ENCODE data around the gene HPCAL1. TPM values are rescaled to one million over a fixed set of nuclear protein-coding genes. Genes with fewer than 3 reads are reported as not detected.

The HPCAL1 gene
- total RNA-seq, 1 donor from 2014 or later: 160 TPM

DNA sequence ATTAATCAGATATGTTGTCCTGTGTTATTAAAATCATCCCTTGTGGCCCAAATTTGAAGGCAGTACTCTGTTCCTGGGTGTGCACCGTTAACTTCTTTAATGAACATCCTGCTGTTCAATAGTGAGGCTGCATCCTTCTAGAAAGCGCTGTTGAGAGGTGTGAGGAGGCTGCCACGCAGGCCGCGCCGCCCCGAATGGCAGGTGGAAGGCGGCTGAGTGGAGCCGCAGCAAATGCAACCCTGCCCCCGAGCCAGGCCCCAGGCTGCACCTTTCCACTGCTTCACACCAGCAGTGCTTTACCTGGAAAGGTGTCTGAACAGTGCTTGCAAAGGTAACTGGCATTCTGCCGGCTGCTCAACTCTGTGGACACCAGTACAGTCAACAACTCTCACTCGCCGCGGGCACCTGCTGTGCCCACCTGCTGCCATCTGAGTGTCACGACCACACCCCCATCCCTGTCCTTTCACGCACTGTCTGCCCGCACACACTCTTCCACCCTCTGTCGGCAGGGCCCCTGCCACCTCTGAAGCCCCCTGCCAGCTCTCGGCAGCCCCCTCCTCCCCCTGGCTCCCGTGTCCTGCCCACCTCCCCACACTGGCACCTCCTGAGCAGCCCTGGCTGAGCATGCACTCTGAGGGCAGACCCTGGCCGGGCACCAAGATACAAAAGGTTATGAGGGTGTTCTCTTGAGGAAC is 74.5 kb downstream of the HPCAL1 start:
- TF ChIP-seq, protein P1, sequence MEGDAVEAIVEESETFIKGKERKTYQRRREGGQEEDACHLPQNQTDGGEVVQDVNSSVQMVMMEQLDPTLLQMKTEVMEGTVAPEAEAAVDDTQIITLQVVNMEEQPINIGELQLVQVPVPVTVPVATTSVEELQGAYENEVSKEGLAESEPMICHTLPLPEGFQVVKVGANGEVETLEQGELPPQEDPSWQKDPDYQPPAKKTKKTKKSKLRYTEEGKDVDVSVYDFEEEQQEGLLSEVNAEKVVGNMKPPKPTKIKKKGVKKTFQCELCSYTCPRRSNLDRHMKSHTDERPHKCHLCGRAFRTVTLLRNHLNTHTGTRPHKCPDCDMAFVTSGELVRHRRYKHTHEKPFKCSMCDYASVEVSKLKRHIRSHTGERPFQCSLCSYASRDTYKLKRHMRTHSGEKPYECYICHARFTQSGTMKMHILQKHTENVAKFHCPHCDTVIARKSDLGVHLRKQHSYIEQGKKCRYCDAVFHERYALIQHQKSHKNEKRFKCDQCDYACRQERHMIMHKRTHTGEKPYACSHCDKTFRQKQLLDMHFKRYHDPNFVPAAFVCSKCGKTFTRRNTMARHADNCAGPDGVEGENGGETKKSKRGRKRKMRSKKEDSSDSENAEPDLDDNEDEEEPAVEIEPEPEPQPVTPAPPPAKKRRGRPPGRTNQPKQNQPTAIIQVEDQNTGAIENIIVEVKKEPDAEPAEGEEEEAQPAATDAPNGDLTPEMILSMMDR (IDR thresholded peaks at IDR 0.05): no peak
- DNase-seq: no peak
- Histone ChIP-seq H3K4me3 (no peak overlapping the region), H3K4me1 (peaks cover 37% of the 10 kb centered on the region), H3K36me3 (peaks cover 4% of the 10 kb centered on the region), H3K9me3 (no peaks in the 10 kb centered on the region), H3K27ac (no peak overlapping the region), H3K27me3 (no peaks in the 10 kb centered on the region)
- ATAC-seq: no peak
- intact Hi-C loops (cut with DNase I): no loop called here

DNA sequence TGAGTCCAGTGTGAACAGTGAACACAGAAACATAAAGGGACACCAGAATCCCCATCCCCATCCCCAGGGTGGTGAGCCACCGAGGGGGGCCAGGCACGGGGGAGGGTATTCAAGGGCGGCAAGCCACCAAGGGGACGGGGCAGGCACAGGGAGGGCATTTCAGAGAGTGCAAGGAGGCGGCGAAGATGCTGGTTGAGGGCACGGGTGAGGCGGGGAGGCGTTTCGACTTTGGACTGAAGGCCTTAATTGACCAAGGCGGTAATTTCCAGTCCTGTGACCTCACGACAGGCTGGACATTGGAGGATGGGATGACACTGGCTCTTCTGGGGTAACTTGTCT is 75.0 kb downstream of the HPCAL1 start:
- intact Hi-C loops (cut with DNase I): no loop called here
- H3K4me3 ChIP-seq: no peak overlapping the region
- no peaks in the 10 kb centered on the region for H3K27me3 ChIP-seq
- H3K9me3 ChIP-seq: no peaks in the 10 kb centered on the region
- no peak overlapping the region for H3K27ac ChIP-seq
- DNase-seq (no peak), ATAC-seq (no peak)
- TF ChIP-seq, protein P1 (IDR thresholded peaks at IDR 0.05): no peak
- H3K4me1 ChIP-seq: peaks cover 41% of the 10 kb centered on the region
- H3K36me3 ChIP-seq: peaks cover 4% of the 10 kb centered on the region

DNA sequence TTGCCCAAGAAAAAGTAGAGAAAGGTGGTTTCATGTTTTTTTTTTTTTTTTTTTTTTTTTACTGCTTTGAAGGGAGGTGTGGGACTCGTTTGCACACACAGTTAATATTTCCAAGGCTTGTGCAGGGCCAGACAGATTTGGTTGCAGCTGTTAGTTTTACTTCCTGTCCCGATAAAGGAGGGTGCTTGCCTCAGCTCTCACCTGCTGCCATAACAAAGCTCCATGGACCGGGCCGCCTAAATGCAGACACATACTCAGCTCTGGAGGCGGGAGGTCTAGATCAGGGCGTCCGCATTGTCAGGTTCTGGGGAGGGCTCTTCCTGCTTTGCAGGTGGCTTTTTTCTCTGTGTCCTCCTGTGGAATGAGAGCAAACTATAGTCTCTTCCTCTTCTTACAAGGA is 75.5 kb downstream of the HPCAL1 start:
- peaks cover 45% of the 10 kb centered on the region for H3K4me1 ChIP-seq
- H3K27me3 ChIP-seq: no peaks in the 10 kb centered on the region
- DNase-seq: no peak
- TF ChIP-seq, protein P1 (IDR thresholded peaks at IDR 0.05): no peak
- H3K4me3 ChIP-seq: no peak overlapping the region
- H3K9me3 ChIP-seq: no peaks in the 10 kb centered on the region
- no peak overlapping the region for H3K27ac ChIP-seq
- peaks cover 4% of the 10 kb centered on the region for H3K36me3 ChIP-seq
- intact Hi-C loops (cut with DNase I): no loop called here
- no peak for ATAC-seq

DNA sequence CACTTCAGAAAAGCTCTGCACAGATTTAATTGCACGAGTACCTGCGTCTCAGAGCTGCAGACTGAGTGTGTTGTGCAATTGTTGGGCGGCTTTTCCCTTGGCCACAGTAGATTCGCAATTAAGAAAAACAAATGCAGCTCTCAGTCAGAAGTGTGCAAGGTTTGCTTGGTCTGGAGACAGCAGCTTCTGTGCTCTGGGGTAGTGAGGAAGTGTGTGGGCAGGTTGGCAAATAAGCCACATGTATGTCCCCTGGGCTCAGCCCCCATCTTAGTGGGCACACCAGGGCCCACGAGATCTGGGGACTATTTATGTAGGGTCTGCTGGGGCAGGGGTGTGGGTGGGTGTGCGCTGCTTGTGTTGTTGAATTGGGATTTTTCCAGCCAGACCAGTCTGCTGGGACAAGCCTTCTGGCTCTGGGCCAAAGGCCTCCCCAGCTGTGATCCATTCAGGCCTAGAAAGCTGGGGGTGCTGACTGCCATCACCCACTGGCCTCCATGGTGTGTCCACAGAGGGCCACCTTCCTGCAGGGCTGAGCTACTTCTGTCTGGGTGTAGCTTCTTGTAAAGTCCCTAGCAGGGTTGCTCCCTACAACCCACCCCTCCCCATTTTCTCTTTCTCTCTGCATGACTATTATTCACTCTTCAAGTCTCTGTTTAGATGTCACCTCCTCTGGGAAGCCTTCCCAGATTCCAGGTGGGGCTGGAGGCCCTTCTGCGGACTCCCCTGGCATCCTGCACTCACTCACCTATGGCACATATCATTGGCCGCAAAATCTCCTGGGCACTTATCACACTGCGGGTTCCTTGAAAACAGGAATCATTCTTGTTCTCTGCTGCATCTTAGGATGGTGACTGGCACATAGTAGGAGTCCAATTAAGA is 77.6 kb downstream of the HPCAL1 start:
- H3K4me1 ChIP-seq: peaks cover 57% of the 10 kb centered on the region
- intact Hi-C loops (cut with DNase I): no loop called here
- no peaks in the 10 kb centered on the region for H3K27me3 ChIP-seq
- no peak overlapping the region for H3K4me3 ChIP-seq
- H3K27ac ChIP-seq: peak overlapping the region; percentile 63
- no peaks in the 10 kb centered on the region for H3K9me3 ChIP-seq
- no peaks in the 10 kb centered on the region for H3K36me3 ChIP-seq
- peak; percentile 62 for ATAC-seq
- no peak for DNase-seq
- TF ChIP-seq, protein P1 (IDR thresholded peaks at IDR 0.05): no peak

DNA sequence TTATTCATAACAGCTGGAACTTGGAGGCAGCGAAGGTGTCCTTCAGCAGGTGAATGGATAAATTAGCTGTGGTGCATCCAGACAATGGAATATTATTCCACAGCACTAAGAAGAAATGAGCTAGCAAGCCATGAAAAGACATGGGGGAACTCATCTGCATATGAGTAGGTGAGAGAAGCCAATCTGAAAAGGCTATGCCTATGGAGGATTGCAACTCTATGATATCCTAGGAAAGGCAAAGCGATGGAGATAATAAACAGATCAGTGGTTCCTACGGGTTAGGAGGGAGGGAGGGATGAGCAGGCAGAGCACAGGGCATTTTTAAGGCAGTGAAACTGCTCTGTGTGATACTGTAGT is 79.3 kb downstream of the HPCAL1 start:
- DNase-seq (no peak), ATAC-seq (no peak)
- peaks cover 67% of the 10 kb centered on the region for H3K4me1 ChIP-seq
- no peaks in the 10 kb centered on the region for H3K27me3 ChIP-seq
- H3K4me3 ChIP-seq: peak overlapping the region; percentile 7
- H3K9me3 ChIP-seq: no peaks in the 10 kb centered on the region
- intact Hi-C loops (cut with DNase I): no loop called here
- no peaks in the 10 kb centered on the region for H3K36me3 ChIP-seq
- TF ChIP-seq, protein P1 (IDR thresholded peaks at IDR 0.05): no peak
- peak overlapping the region; percentile 8 for H3K27ac ChIP-seq
